Subcutaneous abdominal adipose tissue (tissue), 5 donors: Measurements from ENCODE around the gene SETD3.
A peak's percentile ranks its signal among the peaks of the same experiment; 100 is the strongest.

ENCODE experiments used
- H3K27ac ChIP-seq: one replicate; pipeline ENCODE4 v1.7.0; 2013; ENCODE audit warnings: low read depth, mild to moderate bottlenecking, inconsistent platforms, low read length, moderate library complexity
- H3K27me3 ChIP-seq, 5 donors: one replicate each; pipeline ENCODE4 v1.7.0; 2013; ENCODE audit warnings: low read length in 5 of 5, inconsistent platforms in 1 of 5; ENCODE audit not compliant: control insufficient read depth in 5 of 5, insufficient read depth in 4 of 5
- H3K36me3 ChIP-seq, 5 donors: one replicate each; pipeline ENCODE4 v1.7.0; 2013; ENCODE audit warnings: low read length in 5 of 5; ENCODE audit not compliant: control insufficient read depth in 5 of 5, insufficient read depth in 5 of 5
- H3K4me1 ChIP-seq, 5 donors: one replicate each; pipeline ENCODE4 v1.7.0; 2013; ENCODE audit warnings: low read length in 5 of 5, mild to moderate bottlenecking in 3 of 5, moderate library complexity in 1 of 5; ENCODE audit not compliant: control insufficient read depth in 5 of 5, insufficient read depth in 5 of 5
- H3K4me3 ChIP-seq, 5 donors: one replicate each; pipeline ENCODE4 v1.7.0; 2013; ENCODE audit warnings: low read length in 5 of 5, low read depth in 1 of 5
- H3K9ac ChIP-seq, 5 donors: one replicate each; pipeline ENCODE4 v1.7.0; 2013; ENCODE audit warnings: low read length in 5 of 5, mild to moderate bottlenecking in 4 of 5, moderate library complexity in 3 of 5
- H3K9me3 ChIP-seq, 5 donors: one replicate each; pipeline ENCODE4 v1.7.0; 2013; ENCODE audit warnings: low read length in 5 of 5; ENCODE audit not compliant: control insufficient read depth in 5 of 5
- donor health status: healthy.
- donor health status: healthy.
- donor health status: healthy.
- donor health status: healthy.
- donor health status: healthy.

The SETD3 gene

DNA sequence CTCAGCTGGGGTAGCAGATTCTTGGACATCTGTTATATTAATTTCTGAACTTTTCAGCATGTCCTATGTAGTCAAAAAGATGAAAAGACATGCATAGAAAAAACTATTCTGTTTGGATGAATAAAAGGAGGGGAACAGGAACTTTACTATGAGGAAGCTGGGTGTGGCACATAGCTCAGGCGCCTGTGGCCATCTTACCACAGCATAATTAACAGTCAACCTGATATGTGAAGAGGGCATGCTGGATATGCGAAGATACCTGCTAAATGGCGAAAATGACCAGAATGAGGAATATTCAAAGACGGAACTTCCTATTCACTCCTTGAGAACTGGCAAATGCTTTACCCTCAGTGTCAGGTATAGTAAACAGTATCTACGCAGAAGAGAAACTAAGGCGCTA is 18.4 kb downstream of the SETD3 start:
- peaks cover 0 to 3% (median 0%) of the 10 kb centered on the region in 5 donors for H3K4me1 ChIP-seq
- no peak overlapping the region for H3K9ac ChIP-seq
- H3K4me3 ChIP-seq = no peak overlapping the region
- no peak overlapping the region for H3K27ac ChIP-seq
- H3K36me3 ChIP-seq = peaks cover 19 to 67% (median 61%) of the 10 kb centered on the region in 5 donors
- H3K9me3 ChIP-seq = no peaks in the 10 kb centered on the region
- no peaks in the 10 kb centered on the region for H3K27me3 ChIP-seq

DNA sequence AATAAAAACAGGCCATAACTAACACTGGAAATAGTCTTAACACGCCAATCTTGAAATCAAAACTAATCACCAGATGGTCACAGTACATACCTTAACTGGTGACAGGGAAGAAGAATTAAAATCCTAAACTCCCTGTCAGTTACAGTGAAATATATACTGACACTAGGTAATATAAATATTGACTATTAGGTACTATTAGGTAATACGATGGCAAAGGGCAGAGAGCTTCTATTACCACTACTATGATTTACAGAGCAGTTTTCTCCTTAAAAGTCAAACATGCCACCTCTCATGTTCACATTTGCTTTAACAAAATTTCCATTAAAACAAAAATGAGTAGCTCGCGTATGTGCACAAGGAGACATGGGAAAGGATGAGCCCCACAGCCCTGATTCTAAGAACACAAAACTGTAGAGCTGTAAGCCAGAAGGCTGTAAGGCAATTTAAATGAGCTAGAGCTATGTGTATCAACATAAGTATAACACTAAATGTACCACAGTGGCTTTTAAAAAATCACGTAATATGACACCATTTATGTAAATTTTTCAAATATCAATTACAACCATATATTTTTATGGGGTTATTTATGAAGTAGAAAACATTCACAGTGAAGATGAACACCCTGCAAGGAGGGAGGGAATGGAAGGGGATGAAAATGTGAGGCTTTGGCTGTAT is 19.1 kb downstream of the SETD3 start:
- no peak overlapping the region for H3K4me3 ChIP-seq
- H3K27me3 ChIP-seq = no peaks in the 10 kb centered on the region
- H3K27ac ChIP-seq = no peak overlapping the region
- no peaks in the 10 kb centered on the region for H3K9me3 ChIP-seq
- peaks cover 25 to 73% (median 68%) of the 10 kb centered on the region in 5 donors for H3K36me3 ChIP-seq
- H3K9ac ChIP-seq = no peak overlapping the region
- peaks cover 0 to 3% (median 0%) of the 10 kb centered on the region in 5 donors for H3K4me1 ChIP-seq

DNA sequence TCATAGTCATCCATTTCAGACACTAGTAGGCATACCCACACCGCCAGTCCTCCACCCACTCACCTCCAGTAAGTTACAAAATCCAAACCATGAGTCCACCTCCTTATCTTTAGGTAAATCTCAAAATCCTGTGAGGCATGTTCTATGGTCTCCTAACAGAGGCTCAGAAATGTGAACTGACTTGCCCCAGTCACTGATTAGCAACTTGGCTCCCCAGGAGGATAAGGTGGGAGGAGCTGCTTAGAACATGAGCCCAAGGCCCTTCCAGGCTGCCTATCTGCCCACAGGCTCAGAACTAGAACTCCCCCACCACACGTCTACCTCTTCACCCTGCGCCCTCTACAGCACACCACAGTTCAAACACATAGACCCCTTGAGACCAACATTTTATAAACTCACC is 19.9 kb downstream of the SETD3 start:
- Histone ChIP-seq H3K4me1 (no peaks in the 10 kb centered on the region), H3K9me3 (no peaks in the 10 kb centered on the region), H3K27ac (no peak overlapping the region), H3K27me3 (no peaks in the 10 kb centered on the region), H3K36me3 (peaks cover 30 to 78% (median 72%) of the 10 kb centered on the region in 5 donors), H3K9ac (no peak overlapping the region), H3K4me3 (no peak overlapping the region)

DNA sequence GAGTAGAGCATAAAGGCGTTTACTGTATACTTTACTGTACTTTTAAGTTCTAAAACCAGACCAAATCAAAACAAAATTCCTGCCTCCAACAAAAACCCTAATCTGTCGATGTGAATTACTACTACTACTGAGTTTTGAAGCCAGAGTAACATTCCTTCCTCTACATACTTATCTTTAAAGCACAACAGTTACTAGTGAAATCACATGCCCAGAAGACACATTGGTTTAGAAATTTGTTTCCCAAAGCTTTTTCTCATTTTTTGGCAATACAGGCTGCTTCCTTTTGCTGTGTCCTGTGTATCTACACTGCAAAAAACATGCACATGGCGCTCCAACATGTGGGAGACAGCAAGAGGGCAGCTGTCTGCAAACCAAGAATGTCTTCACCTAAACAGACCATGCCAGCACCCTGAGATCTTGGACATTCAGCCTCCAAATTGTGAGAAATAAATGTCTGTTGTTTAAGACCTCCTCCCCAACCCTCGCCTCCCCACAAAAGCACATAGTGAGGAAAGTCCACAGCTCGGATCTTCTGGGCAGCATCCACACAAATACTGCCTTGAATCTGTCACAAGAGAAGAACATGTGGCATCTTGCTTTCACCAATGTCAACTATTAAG is 21.1 kb downstream of the SETD3 start:
- Histone ChIP-seq H3K9ac (no peak overlapping the region), H3K36me3 (peaks cover 30 to 81% (median 71%) of the 10 kb centered on the region in 5 donors), H3K27me3 (no peaks in the 10 kb centered on the region), H3K9me3 (no peaks in the 10 kb centered on the region), H3K4me1 (no peaks in the 10 kb centered on the region), H3K4me3 (no peak overlapping the region), H3K27ac (no peak overlapping the region)

DNA sequence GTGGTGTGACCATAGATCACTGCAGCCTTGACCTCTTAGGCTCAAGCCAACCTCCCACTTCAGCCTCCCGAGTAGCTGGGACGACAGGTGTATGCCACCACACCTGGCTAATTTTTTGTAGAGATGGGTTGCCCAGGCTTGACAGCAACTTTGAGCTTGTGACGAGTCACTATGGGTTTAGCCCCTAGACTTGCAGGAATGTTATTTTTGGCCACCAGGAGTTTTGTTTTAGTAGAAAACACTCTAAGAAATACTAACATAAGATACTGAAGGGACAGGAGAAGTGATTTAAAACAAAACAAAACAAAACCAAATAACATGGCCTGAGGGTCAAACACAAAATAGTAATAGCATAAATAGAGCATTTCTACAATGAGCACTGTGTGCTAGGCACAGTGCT is 26.4 kb downstream of the SETD3 start:
- H3K4me1 ChIP-seq = no peaks in the 10 kb centered on the region
- no peak overlapping the region for H3K9ac ChIP-seq
- H3K9me3 ChIP-seq = no peaks in the 10 kb centered on the region
- peaks cover 29 to 82% (median 58%) of the 10 kb centered on the region in 5 donors for H3K36me3 ChIP-seq
- H3K27me3 ChIP-seq = no peaks in the 10 kb centered on the region
- H3K27ac ChIP-seq = no peak overlapping the region
- H3K4me3 ChIP-seq = no peak overlapping the region

DNA sequence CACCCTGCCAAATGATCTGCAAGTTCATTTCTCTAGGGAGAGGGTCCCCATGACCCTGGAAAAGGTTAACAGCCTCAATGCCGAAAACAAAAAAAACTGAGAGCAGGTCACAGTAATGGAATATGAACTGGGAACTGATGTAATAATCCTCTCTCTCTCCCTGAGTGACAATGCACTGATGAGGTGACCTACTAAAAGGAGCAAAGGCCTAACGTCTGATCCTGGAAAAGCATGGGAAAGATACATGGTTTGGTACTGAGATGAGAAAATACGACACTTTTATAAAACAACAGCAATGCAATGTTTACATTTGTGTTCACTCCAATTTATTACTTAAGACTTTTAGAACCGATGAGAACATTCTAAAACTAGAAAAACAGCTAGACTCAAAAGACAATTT is 27.7 kb downstream of the SETD3 start:
- Histone ChIP-seq H3K9ac (no peak overlapping the region), H3K36me3 (peaks cover 35 to 89% (median 67%) of the 10 kb centered on the region in 5 donors), H3K4me1 (no peaks in the 10 kb centered on the region), H3K4me3 (no peak overlapping the region), H3K27ac (no peak overlapping the region), H3K27me3 (no peaks in the 10 kb centered on the region), H3K9me3 (no peaks in the 10 kb centered on the region)

DNA sequence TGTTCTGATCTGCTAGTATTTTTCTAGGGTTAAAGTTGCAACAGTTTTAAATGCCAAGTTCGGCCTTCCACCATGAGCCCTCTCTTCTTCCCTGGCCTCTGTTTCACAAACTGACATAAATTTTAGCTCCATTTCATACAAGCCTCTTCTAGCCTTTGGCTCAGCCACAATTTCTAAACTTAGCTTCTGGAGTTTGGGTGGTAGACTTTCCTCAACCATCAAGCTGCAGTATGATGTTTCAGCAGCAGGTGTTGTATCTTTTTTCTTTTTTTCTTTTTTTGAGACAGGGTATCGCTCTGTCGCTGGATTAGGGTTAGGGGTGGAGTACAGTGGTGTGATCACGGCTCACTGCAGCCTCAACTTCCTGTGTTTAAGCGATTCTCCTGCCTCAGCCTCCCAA is 29.4 kb downstream of the SETD3 start:
- no peak overlapping the region for H3K9ac ChIP-seq
- no peak overlapping the region for H3K4me3 ChIP-seq
- H3K27me3 ChIP-seq = no peaks in the 10 kb centered on the region
- no peak overlapping the region for H3K27ac ChIP-seq
- peaks cover 23 to 90% (median 63%) of the 10 kb centered on the region in 5 donors for H3K36me3 ChIP-seq
- no peaks in the 10 kb centered on the region for H3K9me3 ChIP-seq
- H3K4me1 ChIP-seq = peaks cover 0 to 6% (median 2%) of the 10 kb centered on the region in 5 donors

DNA sequence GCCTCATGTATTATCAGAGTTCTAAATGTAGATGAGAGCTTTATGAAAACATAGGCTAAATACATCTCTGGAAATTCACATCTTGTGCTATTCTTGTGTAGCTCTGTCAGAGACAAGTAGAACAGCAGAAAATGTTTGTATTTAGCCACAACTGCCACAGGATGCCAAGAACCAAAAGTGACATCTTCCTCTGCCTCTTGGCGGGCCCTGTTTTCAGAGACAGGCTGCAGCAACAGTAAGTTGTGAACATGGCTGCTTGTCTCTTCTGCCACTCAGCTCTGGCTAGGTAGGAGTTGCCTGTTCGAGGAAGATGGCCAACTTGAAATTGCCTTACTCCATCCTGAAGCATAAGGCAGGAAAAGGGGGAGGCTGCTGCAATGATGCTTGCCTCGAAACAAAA is 30.4 kb downstream of the SETD3 start:
- Histone ChIP-seq H3K9me3 (no peaks in the 10 kb centered on the region), H3K4me1 (peaks cover 0 to 8% (median 6%) of the 10 kb centered on the region in 5 donors), H3K27ac (no peak overlapping the region), H3K9ac (no peak overlapping the region), H3K4me3 (no peak overlapping the region), H3K36me3 (peaks cover 21 to 86% (median 56%) of the 10 kb centered on the region in 5 donors), H3K27me3 (no peaks in the 10 kb centered on the region)

DNA sequence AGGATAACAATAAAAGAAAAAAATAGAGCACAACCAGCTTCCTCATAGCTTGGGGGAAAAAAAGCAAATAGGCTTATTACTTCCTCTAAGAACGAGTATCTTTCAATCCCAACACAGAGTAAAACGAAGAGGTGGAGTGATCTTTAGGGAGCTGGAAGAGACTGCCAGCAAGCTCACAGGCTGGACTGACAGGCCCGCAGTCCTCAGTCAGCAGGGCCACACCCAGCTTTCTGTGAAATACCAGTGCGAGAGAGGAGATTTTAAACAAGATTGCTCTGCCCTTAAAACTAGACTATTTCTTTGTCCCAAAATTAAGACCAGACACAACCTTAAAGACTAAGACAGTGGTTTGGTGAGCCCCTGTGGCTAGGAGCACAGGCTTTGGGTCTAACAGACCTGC is 32.9 kb downstream of the SETD3 start:
- H3K9ac ChIP-seq = peak overlapping the region in 2 of 5 donors; percentile 8 to 23
- no peaks in the 10 kb centered on the region for H3K27me3 ChIP-seq
- no peak overlapping the region for H3K4me3 ChIP-seq
- peaks cover 0 to 8% (median 6%) of the 10 kb centered on the region in 5 donors for H3K4me1 ChIP-seq
- H3K9me3 ChIP-seq = no peaks in the 10 kb centered on the region
- peaks cover 21 to 83% (median 52%) of the 10 kb centered on the region in 5 donors for H3K36me3 ChIP-seq
- no peak overlapping the region for H3K27ac ChIP-seq

DNA sequence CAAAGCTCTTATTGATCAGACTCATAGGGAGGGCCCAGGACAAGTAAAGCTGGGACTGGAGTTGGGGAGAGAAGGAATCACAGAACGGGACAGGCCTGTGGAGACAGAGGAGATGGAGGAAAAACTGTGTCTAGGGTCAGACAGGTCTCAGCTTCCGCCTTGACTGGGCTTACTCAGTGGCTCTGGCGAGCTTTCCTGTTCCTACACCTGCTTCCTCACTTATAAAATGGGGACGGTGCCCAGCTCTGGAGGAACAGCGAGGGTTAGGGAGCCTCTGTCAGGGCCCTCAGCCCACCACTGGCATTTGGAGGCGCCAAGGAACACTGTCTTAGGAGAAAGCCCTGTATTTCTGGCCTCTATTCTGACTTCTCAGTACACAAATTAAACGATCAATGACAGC is 34.7 kb downstream of the SETD3 start:
- Histone ChIP-seq H3K36me3 (peaks cover 24 to 88% (median 63%) of the 10 kb centered on the region in 5 donors), H3K4me3 (no peak overlapping the region), H3K4me1 (peaks cover 0 to 8% (median 6%) of the 10 kb centered on the region in 5 donors), H3K27me3 (no peaks in the 10 kb centered on the region), H3K27ac (no peak overlapping the region), H3K9ac (no peak overlapping the region), H3K9me3 (no peaks in the 10 kb centered on the region)
